PC-9 (cell line): ENCODE measurements around the gene NUDT7.

Experiments
- EZH2 ChIP-seq: fragments of 200-600 bp; sonication (generic); IDR thresholded peaks from 2 replicates; pipeline ENCODE4 v1.8.0; 2017; ENCODE audit warnings: antibody characterized with exemption, low read depth
- TF ChIP-seq, protein P1 (sequence below): fragments of 200-600 bp; sonication (generic); conservative IDR thresholded peaks from 2 replicates; pipeline ENCODE4 v1.6.1; 2017; ENCODE audit warnings: mixed run types, antibody characterized with exemption, mild to moderate bottlenecking, moderate library complexity

DNA sequence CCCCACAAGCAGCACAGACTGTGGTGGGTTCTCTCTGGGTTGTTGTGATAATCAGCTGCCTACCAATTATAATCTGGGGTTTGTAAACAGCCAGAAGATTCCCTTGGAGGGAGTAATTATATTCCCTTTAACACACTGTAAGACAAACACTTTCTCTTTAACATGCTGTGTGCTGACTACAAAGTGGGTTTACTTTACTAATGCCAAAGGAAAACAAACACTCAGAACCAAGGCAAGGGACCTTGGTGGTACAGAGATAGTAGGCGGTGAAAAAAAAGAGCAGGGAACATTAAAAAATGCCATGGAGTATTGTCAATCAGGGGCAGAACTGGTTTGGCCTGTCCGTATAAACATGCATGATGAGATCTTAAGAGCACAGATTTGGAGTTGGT is 63.1 kb downstream of the NUDT7 start:
- TF ChIP-seq, protein P1, sequence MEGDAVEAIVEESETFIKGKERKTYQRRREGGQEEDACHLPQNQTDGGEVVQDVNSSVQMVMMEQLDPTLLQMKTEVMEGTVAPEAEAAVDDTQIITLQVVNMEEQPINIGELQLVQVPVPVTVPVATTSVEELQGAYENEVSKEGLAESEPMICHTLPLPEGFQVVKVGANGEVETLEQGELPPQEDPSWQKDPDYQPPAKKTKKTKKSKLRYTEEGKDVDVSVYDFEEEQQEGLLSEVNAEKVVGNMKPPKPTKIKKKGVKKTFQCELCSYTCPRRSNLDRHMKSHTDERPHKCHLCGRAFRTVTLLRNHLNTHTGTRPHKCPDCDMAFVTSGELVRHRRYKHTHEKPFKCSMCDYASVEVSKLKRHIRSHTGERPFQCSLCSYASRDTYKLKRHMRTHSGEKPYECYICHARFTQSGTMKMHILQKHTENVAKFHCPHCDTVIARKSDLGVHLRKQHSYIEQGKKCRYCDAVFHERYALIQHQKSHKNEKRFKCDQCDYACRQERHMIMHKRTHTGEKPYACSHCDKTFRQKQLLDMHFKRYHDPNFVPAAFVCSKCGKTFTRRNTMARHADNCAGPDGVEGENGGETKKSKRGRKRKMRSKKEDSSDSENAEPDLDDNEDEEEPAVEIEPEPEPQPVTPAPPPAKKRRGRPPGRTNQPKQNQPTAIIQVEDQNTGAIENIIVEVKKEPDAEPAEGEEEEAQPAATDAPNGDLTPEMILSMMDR, result no peak
- TF ChIP-seq EZH2, result no peak
